SK-N-SH (cell line): ENCODE data around the gene ANO6.

ENCODE experiments used
- CTCF ChIP-seq: fragments of 200-600 bp; sonication (generic); IDR thresholded peaks from 2 replicates; pipeline ENCODE4 v1.6.1; 2017; ENCODE audit warnings: antibody characterized with exemption, mild to moderate bottlenecking, moderate library complexity
- IRF3 ChIP-seq: fragments of 150-350 bp; IDR thresholded peaks from 2 replicates; pipeline ENCODE4 v1.6.1; 2016; ENCODE audit warnings: mild to moderate bottlenecking, low read depth, low read length
- POLR2AphosphoS5 ChIP-seq: IDR thresholded peaks from 2 replicates; pipeline ENCODE4 v1.6.1; 2012; ENCODE audit warnings: low read depth, low read length
- REST ChIP-seq: IDR thresholded peaks from 2 replicates; pipeline ENCODE4 v1.6.1; 2012; ENCODE audit warnings: mild to moderate bottlenecking, low read depth, low read length, moderate library complexity
- RXRA ChIP-seq: IDR thresholded peaks from 2 replicates; pipeline ENCODE4 v1.4.0; 2012; ENCODE audit warnings: low read depth, mild to moderate bottlenecking, borderline replicate concordance

GRCh38 chr12:45178771-45179170 lies 37.1 kb upstream of the ANO6 start:
- no peak for TF ChIP-seq RXRA
- TF ChIP-seq IRF3: no peak
- TF ChIP-seq POLR2AphosphoS5: no peak
- no peak for TF ChIP-seq REST
- no peak for TF ChIP-seq CTCF
